Transverse colon (tissue), 4 donors: ENCODE measurements around the gene PRDM9.

Source experiments
- POLR2A ChIP-seq: fragments of 450-650 bp; IDR thresholded peaks from one replicate; pipeline ENCODE4 v1.6.1; 2016; ENCODE audit warnings: antibody characterized with exemption, mild to moderate bottlenecking, moderate library complexity
- POLR2AphosphoS5 ChIP-seq, 3 donors: sonication (generic); formaldehyde crosslinking; IDR thresholded peaks; one replicate each; pipeline ENCODE4 v1.6.1; 2016; ENCODE audit warnings: antibody characterized with exemption in 3 of 3
- TF ChIP-seq, protein P1 (sequence below), 5 experiments: fragments of 200-600 bp in 3 of 5; fragments of 450-650 bp in 2 of 5; sonication (generic) in 3 of 5; IDR thresholded peaks; 1 replicate in 2 of 5; 2 replicates in 3 of 5; pipeline ENCODE4 v1.5.1; 2016 to 2017; ENCODE audit warnings: antibody characterized with exemption in 5 of 5, inconsistent platforms in 3 of 5, mild to moderate bottlenecking in 2 of 5, moderate library complexity in 1 of 5

GRCh38 chr5:23461576-23461975 is 45.8 kb upstream of the PRDM9 start:
- TF ChIP-seq POLR2A (no peak), POLR2AphosphoS5 (IDR thresholded peaks at IDR 0.05) (no peak)
- TF ChIP-seq, protein P1, sequence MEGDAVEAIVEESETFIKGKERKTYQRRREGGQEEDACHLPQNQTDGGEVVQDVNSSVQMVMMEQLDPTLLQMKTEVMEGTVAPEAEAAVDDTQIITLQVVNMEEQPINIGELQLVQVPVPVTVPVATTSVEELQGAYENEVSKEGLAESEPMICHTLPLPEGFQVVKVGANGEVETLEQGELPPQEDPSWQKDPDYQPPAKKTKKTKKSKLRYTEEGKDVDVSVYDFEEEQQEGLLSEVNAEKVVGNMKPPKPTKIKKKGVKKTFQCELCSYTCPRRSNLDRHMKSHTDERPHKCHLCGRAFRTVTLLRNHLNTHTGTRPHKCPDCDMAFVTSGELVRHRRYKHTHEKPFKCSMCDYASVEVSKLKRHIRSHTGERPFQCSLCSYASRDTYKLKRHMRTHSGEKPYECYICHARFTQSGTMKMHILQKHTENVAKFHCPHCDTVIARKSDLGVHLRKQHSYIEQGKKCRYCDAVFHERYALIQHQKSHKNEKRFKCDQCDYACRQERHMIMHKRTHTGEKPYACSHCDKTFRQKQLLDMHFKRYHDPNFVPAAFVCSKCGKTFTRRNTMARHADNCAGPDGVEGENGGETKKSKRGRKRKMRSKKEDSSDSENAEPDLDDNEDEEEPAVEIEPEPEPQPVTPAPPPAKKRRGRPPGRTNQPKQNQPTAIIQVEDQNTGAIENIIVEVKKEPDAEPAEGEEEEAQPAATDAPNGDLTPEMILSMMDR (IDR thresholded peaks at IDR 0.05) = no peak
